Endothelial cell of umbilical vein (primary cell): ENCODE measurements around the gene NR5A1. TPM values are rescaled to one million over a fixed set of nuclear protein-coding genes. Genes with fewer than 3 reads are reported as not detected.

Experiments
- BruUV-seq: library from RNA; stranded (reverse); fragments of 400-500 nt; replicated peaks from 2 replicates; lab custom pipeline; 2021; lab: Mats Ljungman, UMichigan
- CTCF ChIA-PET: fragments of 300-600, 350-600 bp; sonication (Branson Sonifier 250); formaldehyde crosslinking; loops from one replicate; lab custom pipeline; 2021; ENCODE audit warnings: antibody characterized with exemption, inconsistent platforms; lab: Charles Lee
- POLR2A ChIA-PET: fragments of 300-600, 350-600 bp; sonication (Branson Sonifier 250); formaldehyde crosslinking; loops from one replicate; lab custom pipeline; 2021; ENCODE audit warnings: antibody characterized with exemption, inconsistent platforms; lab: Charles Lee
- DNase-seq: peaks from one replicate; pipeline ENCODE4 v3.0.0-alpha.2; 2011; ENCODE audit warnings: low read depth, low spot score
- FAIRE-seq: peaks from 2 replicates; lab custom pipeline; 2011; peaks lifted over from hg19 to GRCh38; lab: Jason Lieb, UNC
- H2AFZ ChIP-seq: 2 replicates; pipeline ENCODE4 v1.6.0; 2012; ENCODE audit warnings: low read depth, low read length, control low read depth, inconsistent platforms
- H3K27ac ChIP-seq: 2 replicates; pipeline ENCODE4 v1.5.1; 2011; ENCODE audit warnings: low read depth, mild to moderate bottlenecking, control low read depth, low read length, moderate library complexity; ENCODE audit not compliant: insufficient read depth
- H3K27me3 ChIP-seq, 2 experiments: 2 replicates each; pipeline versions ENCODE4 v1.6.0 to v1.6.1; 2011; ENCODE audit warnings: low read length in 2 of 2, mixed read lengths in 1 of 2; ENCODE audit not compliant: control insufficient read depth in 2 of 2, insufficient read depth in 2 of 2
- H3K36me3 ChIP-seq, 2 experiments: 2 replicates in 1 of 2; 3 replicates in 1 of 2; pipeline ENCODE4 v1.5.1; 2011; ENCODE audit warnings: low read length in 2 of 2, mild to moderate bottlenecking in 1 of 2, moderate library complexity in 1 of 2; ENCODE audit not compliant: control insufficient read depth in 2 of 2, insufficient read depth in 2 of 2; ENCODE audit errors: extremely low read depth in 1 of 2
- H3K4me1 ChIP-seq: 3 replicates; pipeline ENCODE4 v1.5.1; 2011; ENCODE audit warnings: mild to moderate bottlenecking, low read length; ENCODE audit not compliant: control insufficient read depth, insufficient read depth; ENCODE audit errors: extremely low read depth
- H3K4me2 ChIP-seq: 2 replicates; pipeline ENCODE4 v1.6.1; 2011; ENCODE audit warnings: low read length, control low read depth, mixed read lengths; ENCODE audit not compliant: insufficient read depth
- H3K4me3 ChIP-seq, 3 experiments: fragments of 200-600 bp in 1 of 3; sonication (generic), shearing (Covaris generic) in 1 of 3; replicated peaks in 1 of 3; 2 replicates each; pipeline ENCODE4 v1.5.1; 2011 to 2016; ENCODE audit warnings: control low read depth in 3 of 3, low read length in 3 of 3, mild to moderate bottlenecking in 2 of 3, inconsistent platforms in 1 of 3, low read depth in 1 of 3, moderate library complexity in 1 of 3; ENCODE audit not compliant: insufficient read depth in 1 of 3
- H3K79me2 ChIP-seq: 2 replicates; pipeline ENCODE4 v1.6.0; 2012; ENCODE audit warnings: low read length, inconsistent platforms; ENCODE audit not compliant: control insufficient read depth, insufficient read depth
- H3K9ac ChIP-seq: replicated peaks from 2 replicates; pipeline ENCODE3; 2011; ENCODE audit warnings: low read length, control low read depth; ENCODE audit not compliant: insufficient read depth; ENCODE audit errors: extremely low read depth
- H3K9me1 ChIP-seq: replicated peaks from 3 replicates; pipeline ENCODE4 v1.6.0; 2011; ENCODE audit warnings: mild to moderate bottlenecking, low read length; ENCODE audit not compliant: control insufficient read depth, insufficient read depth; ENCODE audit errors: extremely low read depth
- H3K9me3 ChIP-seq: replicated peaks from 2 replicates; pipeline ENCODE4 v1.5.1; 2012; ENCODE audit warnings: low read length, inconsistent platforms; ENCODE audit not compliant: control insufficient read depth, insufficient read depth
- H4K20me1 ChIP-seq: replicated peaks from 2 replicates; pipeline ENCODE3; 2011; ENCODE audit warnings: mild to moderate bottlenecking, low read length; ENCODE audit not compliant: control insufficient read depth, insufficient read depth; ENCODE audit errors: extremely low read depth
- EZH2 ChIP-seq: IDR thresholded peaks from 2 replicates; pipeline ENCODE4 v1.6.1; 2012; ENCODE audit warnings: borderline replicate concordance, low read depth, mild to moderate bottlenecking, moderate library complexity, low read length, inconsistent platforms; ENCODE audit not compliant: severe bottlenecking
- FOS ChIP-seq: IDR thresholded peaks from 2 replicates; pipeline ENCODE4 v1.6.1; 2011; ENCODE audit warnings: mild to moderate bottlenecking, low read length, moderate library complexity, borderline replicate concordance; ENCODE audit not compliant: insufficient read depth
- GATA2 ChIP-seq: IDR thresholded peaks from 2 replicates; pipeline ENCODE4 v1.7.0; 2011; ENCODE audit warnings: low read depth, mild to moderate bottlenecking, moderate library complexity, mixed read lengths, low read length; ENCODE audit not compliant: insufficient read length, insufficient read depth
- JUN ChIP-seq: IDR thresholded peaks from 2 replicates; pipeline ENCODE4 v1.6.1; 2011; ENCODE audit warnings: borderline replicate concordance, low read depth; ENCODE audit not compliant: insufficient read length, insufficient read depth
- MYC ChIP-seq: IDR thresholded peaks from one replicate; pipeline ENCODE4 v1.6.1; 2011; ENCODE audit warnings: mild to moderate bottlenecking, low read depth, low read length
- POLR2A ChIP-seq: IDR thresholded peaks from 2 replicates; pipeline ENCODE4 v1.6.1; 2012; ENCODE audit warnings: low read depth, mild to moderate bottlenecking, control low read depth, low read length
- POLR2AphosphoS5 ChIP-seq: IDR thresholded peaks from 2 replicates; pipeline ENCODE4 v1.6.1; 2012; ENCODE audit warnings: low read depth, mild to moderate bottlenecking, control low read depth, low read length, moderate library complexity; ENCODE audit not compliant: insufficient read depth
- dilution Hi-C: fragments of 300-500 bp; cut with MboI; formaldehyde crosslinking; loops from one replicate; pipeline ENCODE4 v1.15.0; 2019; ENCODE audit warnings: low sequenced_read_pairs; ENCODE audit not compliant: extremely low pct_ligation_motif_present
- intact Hi-C: fragments of 100-400 bp; cut with micrococcal nuclease; formaldehyde crosslinking; loops from one replicate; pipeline ENCODE4 v1.10.0; 2022
- polyA plus RNA-seq, 4 experiments: library from polyadenylated mRNA; depleted of rRNA in 3 of 4; stranded (reverse) in 3 of 4; unstranded in 1 of 4; fragments of >200 nt; gene quantifications; 2 replicates each; pipeline versions ENCODE4 v1.2.1 to v1.2.3, GENCODE V29; 2011 to 2012; ENCODE audit warnings: missing spikeins in 1 of 4
- total RNA-seq: library from RNA; stranded (reverse); gene quantifications from 2 replicates; pipeline ENCODE4 v1.2.3, GENCODE V29; 2021
- TF ChIP-seq, protein P1 (sequence below): IDR thresholded peaks from 2 replicates; pipeline ENCODE4 v1.6.1; 2011; ENCODE audit not compliant: insufficient read depth, insufficient read length
- TF ChIP-seq, protein P2 (sequence below), 2 donors: IDR thresholded peaks; 1 replicate in 1 of 2; 2 replicates in 1 of 2; pipeline ENCODE4 v1.5.1; 2011; ENCODE audit warnings: low read length in 2 of 2, mild to moderate bottlenecking in 2 of 2, moderate library complexity in 2 of 2, control low read depth in 1 of 2, inconsistent platforms in 1 of 2, low read depth in 1 of 2; ENCODE audit not compliant: insufficient read depth in 1 of 2; ENCODE audit errors: extremely low read depth in 1 of 2

The NR5A1 gene
- total and polyA plus RNA-seq, 2 donors (not counting 3 experiments of a cell fraction or from before 2014, with no cell fraction given) = not detected

DNA sequence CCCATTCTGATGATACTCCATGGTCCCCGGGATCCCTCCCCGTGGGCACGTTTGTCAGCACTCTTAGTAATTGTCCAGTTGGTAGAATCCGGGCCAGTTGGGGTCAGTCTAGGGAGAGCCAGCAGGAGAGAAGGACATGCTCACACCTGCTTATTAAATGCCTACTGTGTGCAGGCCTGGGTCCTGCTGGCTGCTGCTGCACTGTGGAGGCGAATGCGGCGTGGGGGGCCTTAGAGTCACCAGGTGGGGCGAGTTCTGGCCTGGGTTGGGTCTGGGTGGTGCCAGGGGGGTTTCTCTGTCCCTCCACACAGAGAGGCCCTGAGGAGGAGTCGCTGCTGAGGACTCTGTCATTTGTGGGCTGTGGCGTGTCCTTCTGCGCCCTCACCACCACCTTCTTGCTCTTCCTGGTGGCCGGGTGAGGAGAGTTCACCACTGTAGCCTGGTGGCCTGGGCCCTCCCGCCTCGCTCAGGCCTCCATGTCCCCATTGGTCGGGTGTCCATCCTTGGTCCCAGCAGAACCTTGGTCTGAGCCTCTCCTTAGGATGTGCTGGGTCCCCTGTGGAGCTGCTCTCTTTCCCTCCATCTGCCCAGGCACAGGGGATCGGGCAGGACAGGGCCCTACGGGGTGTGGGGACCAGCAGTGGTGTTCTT lies 39.7 kb downstream of the NR5A1 start:
- H3K27ac ChIP-seq = no peak overlapping the region
- H3K9me3 ChIP-seq = no peaks in the 10 kb centered on the region
- no peak overlapping the region for H2AFZ ChIP-seq
- CTCF ChIA-PET = no interaction called here
- no peaks in the 10 kb centered on the region for H3K4me1 ChIP-seq
- H3K9me1 ChIP-seq = no peaks in the 10 kb centered on the region
- H3K79me2 ChIP-seq = no peaks in the 10 kb centered on the region
- no peaks in the 10 kb centered on the region for H4K20me1 ChIP-seq
- FAIRE-seq (no peak), DNase-seq (no peak)
- BruUV-seq = no TSS peak
- no peaks in the 10 kb centered on the region for H3K36me3 ChIP-seq
- H3K27me3 ChIP-seq = peaks cover 0 to 8% of the 10 kb centered on the region in 2 experiments
- intact Hi-C loops = no loop called here
- POLR2A ChIA-PET = no interaction called here
- H3K9ac ChIP-seq = no peak overlapping the region
- TF ChIP-seq EZH2 = no peak
- no peak for TF ChIP-seq JUN
- TF ChIP-seq, protein P1, sequence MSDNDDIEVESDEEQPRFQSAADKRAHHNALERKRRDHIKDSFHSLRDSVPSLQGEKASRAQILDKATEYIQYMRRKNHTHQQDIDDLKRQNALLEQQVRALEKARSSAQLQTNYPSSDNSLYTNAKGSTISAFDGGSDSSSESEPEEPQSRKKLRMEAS = no peak
- TF ChIP-seq, protein P2, sequence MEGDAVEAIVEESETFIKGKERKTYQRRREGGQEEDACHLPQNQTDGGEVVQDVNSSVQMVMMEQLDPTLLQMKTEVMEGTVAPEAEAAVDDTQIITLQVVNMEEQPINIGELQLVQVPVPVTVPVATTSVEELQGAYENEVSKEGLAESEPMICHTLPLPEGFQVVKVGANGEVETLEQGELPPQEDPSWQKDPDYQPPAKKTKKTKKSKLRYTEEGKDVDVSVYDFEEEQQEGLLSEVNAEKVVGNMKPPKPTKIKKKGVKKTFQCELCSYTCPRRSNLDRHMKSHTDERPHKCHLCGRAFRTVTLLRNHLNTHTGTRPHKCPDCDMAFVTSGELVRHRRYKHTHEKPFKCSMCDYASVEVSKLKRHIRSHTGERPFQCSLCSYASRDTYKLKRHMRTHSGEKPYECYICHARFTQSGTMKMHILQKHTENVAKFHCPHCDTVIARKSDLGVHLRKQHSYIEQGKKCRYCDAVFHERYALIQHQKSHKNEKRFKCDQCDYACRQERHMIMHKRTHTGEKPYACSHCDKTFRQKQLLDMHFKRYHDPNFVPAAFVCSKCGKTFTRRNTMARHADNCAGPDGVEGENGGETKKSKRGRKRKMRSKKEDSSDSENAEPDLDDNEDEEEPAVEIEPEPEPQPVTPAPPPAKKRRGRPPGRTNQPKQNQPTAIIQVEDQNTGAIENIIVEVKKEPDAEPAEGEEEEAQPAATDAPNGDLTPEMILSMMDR (IDR thresholded peaks at IDR 0.05; ENCODE audit: extremely low read depth in 1 of 2, insufficient read depth in 1 of 2, low read depth in 1 of 2, low read length in 2 of 2) = no peak
- TF ChIP-seq POLR2AphosphoS5 = no peak
- TF ChIP-seq FOS = no peak
- TF ChIP-seq GATA2 = no peak
- TF ChIP-seq POLR2A = no peak
- no peak for TF ChIP-seq MYC
- no peak overlapping the region for H3K4me3 ChIP-seq
- dilution Hi-C loops = no loop called here
- H3K4me2 ChIP-seq = no peak overlapping the region
